PFSK-1 (cell line): ENCODE results near the gene RPL19.

Experiments
- POLR2AphosphoS5 ChIP-seq: IDR thresholded peaks from 2 replicates; pipeline ENCODE4 v1.6.1; 2012; ENCODE audit warnings: low read depth, mild to moderate bottlenecking, control low read depth, low read length, moderate library complexity
- TAF1 ChIP-seq: IDR thresholded peaks from 2 replicates; pipeline ENCODE4 v1.6.1; 2012; ENCODE audit warnings: low read length, control low read depth, borderline replicate concordance; ENCODE audit not compliant: insufficient read depth
- TF ChIP-seq, protein P1 (sequence below), 2 experiments: IDR thresholded peaks; 2 replicates each; pipeline versions ENCODE4 v1.6.1 to v1.8.0; 2011 to 2012; ENCODE audit warnings: low read depth in 2 of 2, low read length in 2 of 2, control low read depth in 1 of 2, inconsistent platforms in 1 of 2, mild to moderate bottlenecking in 1 of 2, moderate library complexity in 1 of 2; ENCODE audit not compliant: insufficient read depth in 1 of 2

DNA sequence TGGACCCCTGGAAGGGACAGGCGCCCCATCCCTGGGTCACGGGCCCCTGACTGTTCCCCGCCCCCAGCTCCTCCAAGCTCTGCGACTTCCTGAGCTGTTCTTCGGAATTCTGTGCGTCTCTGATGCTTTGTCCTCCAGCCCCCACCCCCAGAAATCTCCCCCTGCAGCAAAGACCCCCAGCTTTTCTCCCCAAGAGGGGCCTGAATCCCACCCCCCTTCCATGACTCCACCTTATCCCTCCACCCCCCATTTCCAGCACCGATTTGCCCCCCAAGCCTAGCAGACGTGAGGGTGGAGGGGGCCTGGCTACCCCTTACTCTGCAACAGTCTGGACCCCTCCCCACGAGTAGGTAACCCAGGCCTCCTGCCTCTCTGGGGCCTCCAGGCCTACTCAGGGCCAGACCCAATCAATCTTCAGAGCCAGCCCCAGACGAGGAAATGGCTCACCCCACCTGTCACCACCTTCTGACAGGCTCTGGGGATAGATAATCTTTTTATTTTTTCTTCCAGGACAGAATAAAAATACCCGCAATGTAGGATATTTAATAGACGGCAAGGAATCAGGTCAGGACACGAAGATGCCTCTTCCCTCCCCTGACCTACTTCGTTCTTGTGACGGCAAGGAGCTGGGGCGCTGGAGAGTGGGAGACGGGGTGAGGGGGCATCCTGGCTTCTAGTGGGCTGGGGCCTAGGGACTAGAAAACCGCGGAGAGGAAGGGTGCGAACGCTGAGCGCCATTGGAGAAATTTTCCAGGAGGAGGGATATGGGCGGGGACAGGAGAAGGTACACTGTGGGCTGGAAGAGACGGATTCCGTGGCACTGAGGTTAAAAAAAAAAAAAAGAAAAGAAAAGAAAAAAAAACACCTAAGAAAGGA lies 47.9 kb upstream of the RPL19 start:
- TF ChIP-seq, protein P1, sequence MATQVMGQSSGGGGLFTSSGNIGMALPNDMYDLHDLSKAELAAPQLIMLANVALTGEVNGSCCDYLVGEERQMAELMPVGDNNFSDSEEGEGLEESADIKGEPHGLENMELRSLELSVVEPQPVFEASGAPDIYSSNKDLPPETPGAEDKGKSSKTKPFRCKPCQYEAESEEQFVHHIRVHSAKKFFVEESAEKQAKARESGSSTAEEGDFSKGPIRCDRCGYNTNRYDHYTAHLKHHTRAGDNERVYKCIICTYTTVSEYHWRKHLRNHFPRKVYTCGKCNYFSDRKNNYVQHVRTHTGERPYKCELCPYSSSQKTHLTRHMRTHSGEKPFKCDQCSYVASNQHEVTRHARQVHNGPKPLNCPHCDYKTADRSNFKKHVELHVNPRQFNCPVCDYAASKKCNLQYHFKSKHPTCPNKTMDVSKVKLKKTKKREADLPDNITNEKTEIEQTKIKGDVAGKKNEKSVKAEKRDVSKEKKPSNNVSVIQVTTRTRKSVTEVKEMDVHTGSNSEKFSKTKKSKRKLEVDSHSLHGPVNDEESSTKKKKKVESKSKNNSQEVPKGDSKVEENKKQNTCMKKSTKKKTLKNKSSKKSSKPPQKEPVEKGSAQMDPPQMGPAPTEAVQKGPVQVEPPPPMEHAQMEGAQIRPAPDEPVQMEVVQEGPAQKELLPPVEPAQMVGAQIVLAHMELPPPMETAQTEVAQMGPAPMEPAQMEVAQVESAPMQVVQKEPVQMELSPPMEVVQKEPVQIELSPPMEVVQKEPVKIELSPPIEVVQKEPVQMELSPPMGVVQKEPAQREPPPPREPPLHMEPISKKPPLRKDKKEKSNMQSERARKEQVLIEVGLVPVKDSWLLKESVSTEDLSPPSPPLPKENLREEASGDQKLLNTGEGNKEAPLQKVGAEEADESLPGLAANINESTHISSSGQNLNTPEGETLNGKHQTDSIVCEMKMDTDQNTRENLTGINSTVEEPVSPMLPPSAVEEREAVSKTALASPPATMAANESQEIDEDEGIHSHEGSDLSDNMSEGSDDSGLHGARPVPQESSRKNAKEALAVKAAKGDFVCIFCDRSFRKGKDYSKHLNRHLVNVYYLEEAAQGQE (IDR thresholded peaks at IDR 0.05; ENCODE audit: insufficient read depth in 1 of 2, low read depth in 2 of 2, low read length in 2 of 2), result no peak
- TF ChIP-seq POLR2AphosphoS5, result no peak
- TF ChIP-seq TAF1, result no peak
